ENCODE results near the gene KIF9.
A peak's percentile ranks its signal among the peaks of the same experiment; 100 is the strongest.
"Not testable (repeated sequence)": the region's sequence is repeated elsewhere in the genome, so short reads cannot be mapped to it uniquely, and the experiment has no call there.

Gene KIF9, protein sequence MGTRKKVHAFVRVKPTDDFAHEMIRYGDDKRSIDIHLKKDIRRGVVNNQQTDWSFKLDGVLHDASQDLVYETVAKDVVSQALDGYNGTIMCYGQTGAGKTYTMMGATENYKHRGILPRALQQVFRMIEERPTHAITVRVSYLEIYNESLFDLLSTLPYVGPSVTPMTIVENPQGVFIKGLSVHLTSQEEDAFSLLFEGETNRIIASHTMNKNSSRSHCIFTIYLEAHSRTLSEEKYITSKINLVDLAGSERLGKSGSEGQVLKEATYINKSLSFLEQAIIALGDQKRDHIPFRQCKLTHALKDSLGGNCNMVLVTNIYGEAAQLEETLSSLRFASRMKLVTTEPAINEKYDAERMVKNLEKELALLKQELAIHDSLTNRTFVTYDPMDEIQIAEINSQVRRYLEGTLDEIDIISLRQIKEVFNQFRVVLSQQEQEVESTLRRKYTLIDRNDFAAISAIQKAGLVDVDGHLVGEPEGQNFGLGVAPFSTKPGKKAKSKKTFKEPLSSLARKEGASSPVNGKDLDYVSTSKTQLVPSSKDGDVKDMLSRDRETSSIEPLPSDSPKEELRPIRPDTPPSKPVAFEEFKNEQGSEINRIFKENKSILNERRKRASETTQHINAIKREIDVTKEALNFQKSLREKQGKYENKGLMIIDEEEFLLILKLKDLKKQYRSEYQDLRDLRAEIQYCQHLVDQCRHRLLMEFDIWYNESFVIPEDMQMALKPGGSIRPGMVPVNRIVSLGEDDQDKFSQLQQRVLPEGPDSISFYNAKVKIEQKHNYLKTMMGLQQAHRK

GRCh38 chr3:47282424-47283192, at the start of gene KIF9, which contains the start of gene KLHL18:
KIF9 (minus strand) TSS chr3:47282799; CDS start chr3:47277374, 5,425 bp downstream.
KLHL18 (plus strand) TSS chr3:47282944; CDS start chr3:47282966, 22 bp downstream.
- DNase-seq, result peak; percentile 93 to 96

- DNase-seq, result peak; percentile 68 to 76
These were observed 41.8 kb upstream of the KIF9 start for GRCh38 chr3:47324278-47324865.

DNA sequence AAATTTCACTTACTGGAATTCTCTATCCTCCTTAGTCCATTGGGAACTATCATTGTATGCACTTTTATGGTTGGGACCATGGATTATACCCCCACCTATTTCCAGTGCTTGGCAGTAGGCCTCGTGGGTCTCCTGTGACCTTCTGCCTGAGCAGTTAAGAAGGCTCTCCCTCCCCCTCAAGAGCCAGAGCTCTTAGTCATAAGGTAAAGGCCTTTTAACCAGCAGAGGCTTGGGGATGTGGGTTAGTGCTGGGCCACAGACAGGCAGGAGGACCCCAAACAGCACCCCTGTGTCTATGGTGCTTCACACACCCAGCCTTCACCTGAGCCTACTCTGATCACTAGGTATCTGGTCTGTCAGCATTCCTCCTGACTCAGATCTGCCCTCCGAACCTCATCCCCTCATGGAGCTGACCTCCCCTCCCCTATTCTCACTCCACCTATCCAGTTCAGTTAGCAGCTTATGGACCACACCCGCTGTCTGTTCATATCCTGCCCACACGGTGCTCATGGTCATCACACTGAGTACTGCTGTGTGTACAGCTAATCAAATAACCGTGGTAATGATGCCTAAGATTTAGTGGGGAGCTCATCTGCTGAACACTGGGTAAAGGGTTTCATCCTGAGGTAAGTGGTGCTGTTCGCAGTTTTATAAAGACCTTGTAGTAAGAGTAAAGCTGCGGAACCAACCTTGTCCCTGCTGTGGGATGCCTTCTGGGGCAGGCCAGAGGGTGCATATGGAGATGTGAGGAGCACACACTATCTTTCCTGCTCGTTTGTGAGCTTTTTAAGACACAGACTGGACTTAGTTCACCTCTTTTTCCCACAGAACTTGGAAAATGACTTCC, 41.1 kb upstream of the KIF9 start:
- no peak for DNase-seq

DNA sequence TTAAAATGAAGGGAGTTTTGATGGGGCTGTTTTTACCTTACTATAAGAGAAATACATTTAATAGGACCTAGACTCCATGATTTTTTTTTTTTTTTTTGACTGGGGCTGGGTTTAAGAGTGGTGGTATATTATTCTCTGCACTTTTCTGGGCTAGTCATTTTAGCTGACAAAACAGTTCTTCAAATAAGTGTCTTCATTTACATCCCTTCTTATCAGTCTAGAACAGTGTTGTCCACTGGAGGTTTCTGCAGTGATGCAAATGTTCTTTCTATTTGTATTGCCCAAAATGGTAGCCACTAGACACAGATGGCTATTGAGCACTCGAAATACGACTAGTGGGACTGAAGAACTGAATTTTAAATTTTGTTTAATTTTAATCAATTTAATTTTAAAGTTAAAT, 37.4 kb upstream of the KIF9 start:
- no peak for DNase-seq

DNA sequence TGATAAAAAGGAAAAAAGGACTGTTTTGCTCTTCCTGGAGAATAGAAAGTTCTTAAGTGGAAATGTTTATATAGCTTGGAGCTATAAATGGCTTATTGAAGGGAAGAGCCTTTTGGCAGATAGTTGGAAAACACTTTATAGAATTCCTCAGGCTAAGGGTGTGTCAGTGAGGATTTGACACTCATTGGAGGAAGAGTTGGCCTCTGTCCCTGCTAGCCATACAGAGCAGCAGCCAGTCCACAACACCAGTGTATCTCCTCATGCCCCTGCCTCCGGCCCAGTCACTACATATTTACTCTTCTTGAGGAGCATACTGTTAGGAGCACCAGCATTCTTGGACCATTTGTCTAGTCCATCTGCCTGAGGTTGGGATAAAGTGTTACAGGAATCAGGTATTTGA, 36.3 kb upstream of the KIF9 start:
- no peak for DNase-seq

GRCh38 chr3:47316151-47316550, 33.6 kb upstream of the KIF9 start:
- DNase-seq, result not testable (repeated sequence)

DNA sequence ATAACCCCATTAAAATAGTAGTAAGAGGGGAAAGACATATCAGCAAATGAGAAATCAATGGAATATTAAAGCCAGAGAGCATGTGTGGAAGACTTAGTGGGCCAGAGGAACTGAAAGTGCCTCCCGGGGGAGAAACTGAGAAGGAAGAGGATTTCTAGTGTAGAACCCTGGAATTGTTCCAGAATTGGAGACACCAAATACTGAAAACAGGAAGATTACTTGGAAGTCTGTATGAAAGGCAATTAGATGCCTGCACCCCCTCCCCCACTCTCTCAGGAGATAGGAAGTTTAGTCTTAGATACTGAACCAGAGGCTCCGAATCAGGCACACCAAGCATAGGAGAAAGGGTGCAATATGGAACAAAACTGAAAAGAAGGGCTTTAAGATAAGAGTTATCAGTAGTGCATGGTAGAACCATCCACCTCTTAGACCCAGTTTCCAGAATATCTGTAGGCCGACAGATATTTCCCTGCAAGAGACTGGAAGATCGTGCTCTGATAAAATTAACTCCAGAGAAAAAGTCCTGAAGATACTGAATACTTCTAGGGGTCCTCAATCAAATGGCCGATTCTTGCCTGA, 32.6 kb upstream of the KIF9 start:
- DNase-seq, result peak in 1 of 2 experiments; percentile 2

- DNase-seq, result no peak
These were observed 31.6 kb upstream of the KIF9 start for GRCh38 chr3:47314056-47314764.

DNA sequence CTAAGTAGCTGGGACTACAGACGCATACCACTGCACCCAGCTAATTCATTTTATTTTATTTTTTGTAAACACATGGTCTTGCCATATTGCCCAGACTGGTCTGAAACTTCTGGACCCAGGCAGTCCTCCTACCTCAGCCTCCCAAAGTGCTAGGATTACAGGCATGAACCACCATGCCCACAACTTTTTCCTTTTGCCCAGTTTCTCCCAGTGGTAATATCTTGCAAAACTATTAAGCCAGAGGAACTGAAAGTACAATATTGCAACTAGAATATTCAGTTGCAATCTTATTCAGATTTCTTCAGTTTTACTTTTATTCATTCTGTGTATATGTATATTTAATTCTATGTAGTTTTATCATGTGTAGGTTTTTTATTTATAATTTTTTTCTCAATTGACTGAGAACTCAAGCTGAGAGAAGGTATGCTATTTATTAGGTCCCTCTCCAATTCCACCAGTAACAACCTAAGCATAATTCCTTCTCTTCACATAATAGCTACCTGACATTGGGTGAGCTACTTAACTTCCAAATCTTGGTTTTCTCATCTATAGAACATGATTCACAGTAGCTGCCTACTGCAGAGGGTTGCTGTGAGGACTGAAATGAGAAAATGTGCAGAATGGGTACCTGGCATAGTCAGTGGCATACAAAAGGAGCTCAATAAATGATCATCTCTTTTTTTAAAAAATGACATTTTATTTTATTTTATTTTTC, 30.9 kb upstream of the KIF9 start:
- DNase-seq, result no peak

DNA sequence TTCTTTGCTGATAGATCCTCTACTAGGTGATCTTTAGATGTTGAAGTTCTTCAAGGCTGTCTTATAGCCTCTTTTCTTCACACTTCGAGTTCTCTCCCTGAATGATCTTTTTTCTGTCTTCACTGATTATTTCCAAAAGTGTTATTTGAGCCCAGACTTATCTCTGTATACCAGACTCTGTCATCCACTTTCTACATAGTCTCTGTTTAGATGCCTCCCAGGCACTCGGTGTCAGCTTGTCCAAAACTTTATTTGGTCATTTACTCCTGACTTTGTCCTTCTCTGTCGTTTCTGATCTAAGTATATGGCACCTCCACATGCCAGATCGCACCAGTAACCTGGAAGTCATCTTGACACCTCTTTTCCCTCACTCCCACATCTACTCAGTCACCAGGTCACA, 27.8 kb upstream of the KIF9 start:
- DNase-seq, result no peak

DNA sequence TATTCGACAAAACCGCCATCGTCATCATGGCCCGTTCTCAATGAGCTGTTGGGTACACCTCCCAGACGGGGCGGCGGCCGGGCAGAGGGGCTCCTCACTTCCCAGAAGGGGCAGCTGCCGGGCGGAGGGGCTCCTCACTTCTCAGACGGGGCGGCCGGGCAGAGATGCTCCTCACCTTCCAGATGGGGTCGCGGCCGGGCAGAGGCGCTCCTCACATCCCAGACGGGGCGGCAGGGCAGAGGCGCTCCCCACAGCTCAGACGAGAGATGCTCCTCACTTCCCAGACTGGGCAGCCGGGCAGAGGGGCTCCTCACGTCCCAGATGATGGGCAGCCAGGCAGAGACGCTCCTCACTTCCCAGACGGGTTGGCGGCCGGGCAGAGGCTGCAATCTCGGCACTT, 26.6 kb upstream of the KIF9 start:
- not testable (repeated sequence) for DNase-seq

- no peak for DNase-seq
These were observed 23.4 kb upstream of the KIF9 start for GRCh38 chr3:47306022-47306421.

GRCh38 chr3:47301456-47301855, 18.9 kb upstream of the KIF9 start:
- no peak for DNase-seq

DNA sequence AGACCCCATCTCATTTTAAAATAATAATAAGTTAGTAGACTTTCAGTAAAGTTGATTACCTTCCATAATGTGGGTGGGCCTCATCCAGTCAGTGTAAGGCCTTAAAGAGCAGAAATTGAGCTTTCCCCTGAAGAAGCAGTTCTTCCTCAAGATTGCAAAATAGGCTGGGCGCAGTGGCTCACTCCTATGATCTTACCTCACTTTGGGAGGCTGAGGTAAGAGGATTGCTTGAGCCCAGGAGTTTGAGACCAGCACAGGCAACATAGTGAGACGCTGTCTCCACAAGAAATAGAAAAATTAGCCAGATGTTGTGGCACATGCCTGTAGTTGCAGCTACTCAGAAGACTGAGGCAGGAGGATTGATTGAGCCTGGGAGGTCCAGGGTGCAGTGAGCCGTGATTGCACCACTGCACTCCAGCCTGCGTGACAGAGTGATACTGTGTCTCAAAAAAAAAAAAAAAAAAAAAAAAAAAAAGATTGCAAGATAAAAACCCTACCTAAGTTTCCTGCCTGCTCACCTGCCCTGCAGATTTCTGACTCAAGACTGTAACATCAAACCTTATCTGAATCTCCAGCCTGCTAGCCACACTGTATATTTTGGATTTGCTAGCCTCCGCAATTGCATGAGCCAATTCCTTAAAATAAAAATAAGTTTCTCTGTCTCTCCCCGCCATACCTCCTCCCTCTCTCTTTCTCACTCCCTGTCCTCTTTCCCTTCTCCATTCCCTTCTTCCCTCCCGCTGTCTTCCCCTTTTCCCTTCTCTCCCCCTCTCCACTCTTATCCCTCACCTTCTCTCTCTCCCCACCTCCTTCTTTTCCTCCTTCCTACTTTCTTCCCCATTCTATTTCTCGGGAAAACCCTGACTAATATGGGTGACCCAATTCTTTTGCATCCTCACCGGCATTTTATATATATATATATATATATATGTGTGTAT, 17.1 kb upstream of the KIF9 start:
- DNase-seq, result peak in 1 of 2 experiments; percentile 1

DNA sequence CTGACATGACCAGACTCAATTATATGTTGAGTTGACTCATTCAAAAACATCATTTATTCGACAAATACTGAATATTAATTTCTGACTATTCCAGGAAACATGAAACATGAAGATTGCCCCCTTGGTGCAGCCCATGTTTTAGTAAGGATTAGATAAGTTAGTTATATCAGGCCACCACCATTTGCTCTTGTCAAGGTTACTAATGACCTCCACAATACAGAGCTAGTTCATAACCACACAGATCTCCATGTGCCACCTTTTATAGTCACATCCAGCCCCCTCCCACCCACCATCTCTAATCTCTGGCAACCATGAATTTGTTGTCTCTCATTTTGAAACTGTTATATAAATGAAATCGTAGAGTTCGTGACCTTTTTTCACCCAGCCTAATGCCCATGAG, 15.8 kb upstream of the KIF9 start:
- DNase-seq, result no peak

- DNase-seq, result peak in 1 of 2 experiments; percentile 4
These were observed 14.1 kb upstream of the KIF9 start for GRCh38 chr3:47296562-47297302.

DNA sequence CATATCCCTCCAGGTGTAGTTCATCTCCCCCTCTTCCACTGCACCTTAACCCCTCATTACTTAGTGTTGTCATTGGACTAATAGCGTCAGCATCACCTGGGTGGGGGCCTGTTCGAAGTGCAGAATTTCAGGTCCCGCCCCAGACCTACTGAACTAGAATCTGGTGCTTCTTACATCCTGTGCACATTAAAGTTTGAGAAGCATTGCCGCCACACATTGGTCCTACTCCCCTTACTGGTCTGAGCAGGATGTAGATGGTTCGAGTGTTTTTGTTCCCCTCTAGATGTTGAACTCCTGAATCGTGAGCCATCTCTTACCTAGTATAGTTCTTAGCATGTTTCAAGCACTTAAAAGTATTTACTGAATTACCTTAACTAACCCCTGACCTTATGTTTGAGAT, 13.4 kb upstream of the KIF9 start:
- DNase-seq, result no peak

GRCh38 chr3:47295322-47295721, 12.7 kb upstream of the KIF9 start:
- DNase-seq, result no peak

All from Kasumi-1 (cell line).